ENCODE measurements around the gene CORO2B.

Gene CORO2B, protein sequence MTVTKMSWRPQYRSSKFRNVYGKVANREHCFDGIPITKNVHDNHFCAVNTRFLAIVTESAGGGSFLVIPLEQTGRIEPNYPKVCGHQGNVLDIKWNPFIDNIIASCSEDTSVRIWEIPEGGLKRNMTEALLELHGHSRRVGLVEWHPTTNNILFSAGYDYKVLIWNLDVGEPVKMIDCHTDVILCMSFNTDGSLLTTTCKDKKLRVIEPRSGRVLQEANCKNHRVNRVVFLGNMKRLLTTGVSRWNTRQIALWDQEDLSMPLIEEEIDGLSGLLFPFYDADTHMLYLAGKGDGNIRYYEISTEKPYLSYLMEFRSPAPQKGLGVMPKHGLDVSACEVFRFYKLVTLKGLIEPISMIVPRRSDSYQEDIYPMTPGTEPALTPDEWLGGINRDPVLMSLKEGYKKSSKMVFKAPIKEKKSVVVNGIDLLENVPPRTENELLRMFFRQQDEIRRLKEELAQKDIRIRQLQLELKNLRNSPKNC

DNA sequence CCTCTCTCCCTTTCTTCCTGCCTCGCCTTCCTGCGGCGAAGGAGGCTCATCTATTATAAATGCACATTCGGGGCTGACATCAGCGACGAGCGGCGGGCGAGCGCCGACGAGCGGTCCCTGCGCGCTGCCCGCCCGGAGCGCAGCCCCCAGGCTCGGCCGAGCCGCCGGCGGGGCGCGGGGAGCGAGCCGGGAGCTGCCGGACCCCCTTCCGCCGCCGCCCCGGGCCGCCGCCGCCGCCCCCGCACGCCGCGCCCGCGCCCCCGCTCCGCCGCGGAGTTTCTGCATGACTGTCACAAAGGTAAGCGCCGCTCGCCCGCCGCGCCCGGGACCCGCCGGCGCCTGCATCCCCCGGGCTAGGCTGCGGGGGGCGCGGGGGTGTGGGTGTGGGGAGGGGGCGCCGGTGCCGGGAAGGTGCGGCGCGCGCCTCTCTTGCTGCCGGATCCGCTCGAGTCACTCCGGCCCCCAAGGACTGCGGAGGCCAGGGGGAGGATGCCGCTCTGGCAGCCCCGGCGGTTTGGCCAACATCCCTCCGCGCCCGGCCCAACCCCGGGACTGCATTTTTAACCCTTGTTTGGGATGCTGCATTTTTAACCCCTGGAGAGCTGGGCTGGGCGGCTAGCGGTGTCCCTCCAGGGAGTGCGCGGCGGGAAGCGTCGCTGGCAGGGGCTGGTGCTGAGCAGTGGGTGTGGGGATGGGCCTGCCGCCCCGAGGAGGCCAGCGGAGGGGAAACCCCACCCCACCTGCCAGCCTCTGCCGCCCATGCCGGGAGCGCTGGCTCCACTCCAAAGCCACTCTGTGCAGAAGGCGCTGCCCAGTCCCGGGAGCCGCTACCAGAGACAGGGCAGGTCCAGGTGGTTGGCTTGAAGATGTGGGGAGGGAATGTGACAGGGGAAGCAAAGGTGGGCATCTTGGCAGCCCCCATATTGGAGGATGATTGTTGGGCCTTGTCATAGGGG is at the start of gene CORO2B:
Gene CORO2B (plus strand): TSS at position 14 of the 956 bp plus-strand sequence. CDS start 270 bp downstream, at position 284.
- in situ Hi-C loops (cut with MboI; ENCODE audit: low sequenced_read_pairs, unreplicated experiment), result no loop called here
- no peak for DNase-seq (ENCODE audit: low spot score)
- TF ChIP-seq, protein P1, sequence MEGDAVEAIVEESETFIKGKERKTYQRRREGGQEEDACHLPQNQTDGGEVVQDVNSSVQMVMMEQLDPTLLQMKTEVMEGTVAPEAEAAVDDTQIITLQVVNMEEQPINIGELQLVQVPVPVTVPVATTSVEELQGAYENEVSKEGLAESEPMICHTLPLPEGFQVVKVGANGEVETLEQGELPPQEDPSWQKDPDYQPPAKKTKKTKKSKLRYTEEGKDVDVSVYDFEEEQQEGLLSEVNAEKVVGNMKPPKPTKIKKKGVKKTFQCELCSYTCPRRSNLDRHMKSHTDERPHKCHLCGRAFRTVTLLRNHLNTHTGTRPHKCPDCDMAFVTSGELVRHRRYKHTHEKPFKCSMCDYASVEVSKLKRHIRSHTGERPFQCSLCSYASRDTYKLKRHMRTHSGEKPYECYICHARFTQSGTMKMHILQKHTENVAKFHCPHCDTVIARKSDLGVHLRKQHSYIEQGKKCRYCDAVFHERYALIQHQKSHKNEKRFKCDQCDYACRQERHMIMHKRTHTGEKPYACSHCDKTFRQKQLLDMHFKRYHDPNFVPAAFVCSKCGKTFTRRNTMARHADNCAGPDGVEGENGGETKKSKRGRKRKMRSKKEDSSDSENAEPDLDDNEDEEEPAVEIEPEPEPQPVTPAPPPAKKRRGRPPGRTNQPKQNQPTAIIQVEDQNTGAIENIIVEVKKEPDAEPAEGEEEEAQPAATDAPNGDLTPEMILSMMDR (IDR thresholded peaks at IDR 0.05; ENCODE audit: borderline replicate concordance, control extremely low read depth, extremely low read depth, insufficient read depth, missing control alignments), result no peak

DNA sequence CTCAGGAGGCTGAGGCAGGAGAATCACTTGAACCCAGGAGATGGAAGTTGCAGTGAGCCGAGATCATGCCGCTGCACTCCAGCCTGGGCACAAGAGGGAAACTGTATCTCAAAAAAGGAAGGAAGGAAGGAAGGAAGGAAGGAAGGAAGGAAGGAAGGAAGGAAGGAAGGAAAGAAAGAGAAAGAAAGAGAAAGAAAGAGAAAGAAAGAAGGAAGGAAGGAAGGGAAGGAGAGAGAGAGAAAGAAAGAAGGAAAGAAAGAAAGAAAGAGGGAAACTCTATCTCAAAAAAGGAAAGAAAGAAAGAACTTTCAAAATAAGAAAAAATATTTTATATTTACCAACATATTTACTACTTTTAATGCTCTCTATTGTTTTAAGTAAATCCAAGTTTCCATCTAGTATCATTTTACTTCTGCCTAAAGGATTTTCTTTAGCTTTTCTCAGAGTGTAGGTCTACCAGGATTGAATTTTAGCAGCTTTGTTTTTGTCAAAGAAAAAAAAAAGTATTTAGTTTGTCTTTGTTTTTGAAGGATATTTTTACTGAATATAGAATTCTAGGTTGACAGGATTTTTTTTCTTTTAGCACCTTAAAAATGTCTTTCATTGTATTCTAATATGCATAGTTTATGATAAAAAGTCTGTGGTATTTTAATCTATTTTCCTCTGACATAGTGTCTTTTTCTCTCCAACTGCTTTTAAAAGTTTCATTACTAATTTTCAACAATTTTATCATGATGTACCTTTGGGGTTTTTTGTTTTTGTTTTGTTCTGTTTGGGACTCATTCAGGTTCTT is 47.2 kb upstream of the CORO2B start:
- TF ChIP-seq, protein P1 (IDR thresholded peaks at IDR 0.05; ENCODE audit: borderline replicate concordance, control extremely low read depth, extremely low read depth, insufficient read depth, missing control alignments), result no peak
- in situ Hi-C loops (cut with MboI; ENCODE audit: low sequenced_read_pairs, unreplicated experiment), result loop anchor here (25.0 kb wide), 1 partner anchor 219 kb away; no protein-coding TSS in a partner anchor
- DNase-seq (ENCODE audit: low spot score), result no peak

DNA sequence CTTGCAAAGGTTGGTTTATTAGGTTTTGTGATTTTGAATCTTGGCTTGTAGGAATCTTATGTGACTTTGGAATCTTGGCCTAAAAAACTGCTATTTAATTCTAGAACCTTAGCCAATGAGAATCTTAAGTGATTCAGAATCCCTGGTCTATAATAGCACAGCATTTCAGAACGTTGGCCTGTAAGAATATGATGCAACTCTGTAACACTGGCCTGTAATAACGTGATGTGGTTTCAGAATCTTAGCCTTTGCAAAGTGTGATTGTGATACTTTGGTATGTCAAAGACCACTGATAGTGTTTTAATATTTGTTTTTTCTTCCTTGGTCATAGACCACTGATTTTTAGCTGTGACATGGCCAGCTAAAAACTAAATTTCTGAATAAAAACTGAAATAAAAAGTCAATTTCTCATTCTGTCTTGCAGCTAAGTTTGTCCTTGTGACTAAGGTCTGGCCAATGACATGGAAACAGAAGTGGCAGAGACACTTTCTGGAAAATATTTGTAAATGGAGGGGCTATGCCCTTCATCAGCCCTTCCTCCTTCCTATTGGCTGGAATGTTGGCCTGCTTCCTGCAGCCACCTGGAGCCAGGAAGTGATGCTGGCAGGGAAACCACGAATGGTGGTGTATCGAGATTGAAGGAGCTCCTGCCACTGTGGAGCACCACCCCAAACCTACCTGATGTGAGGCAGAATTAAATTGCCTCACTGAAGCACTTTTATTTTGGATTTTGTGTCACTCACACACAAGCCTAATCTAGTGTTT is 42.3 kb upstream of the CORO2B start:
- in situ Hi-C loops (cut with MboI; ENCODE audit: low sequenced_read_pairs, unreplicated experiment), result loop anchor here (25.0 kb wide), 1 partner anchor 224 kb away; no protein-coding TSS in a partner anchor
- TF ChIP-seq, protein P1 (IDR thresholded peaks at IDR 0.05; ENCODE audit: borderline replicate concordance, control extremely low read depth, extremely low read depth, insufficient read depth, missing control alignments), result no peak
- no peak for DNase-seq (ENCODE audit: low spot score)

DNA sequence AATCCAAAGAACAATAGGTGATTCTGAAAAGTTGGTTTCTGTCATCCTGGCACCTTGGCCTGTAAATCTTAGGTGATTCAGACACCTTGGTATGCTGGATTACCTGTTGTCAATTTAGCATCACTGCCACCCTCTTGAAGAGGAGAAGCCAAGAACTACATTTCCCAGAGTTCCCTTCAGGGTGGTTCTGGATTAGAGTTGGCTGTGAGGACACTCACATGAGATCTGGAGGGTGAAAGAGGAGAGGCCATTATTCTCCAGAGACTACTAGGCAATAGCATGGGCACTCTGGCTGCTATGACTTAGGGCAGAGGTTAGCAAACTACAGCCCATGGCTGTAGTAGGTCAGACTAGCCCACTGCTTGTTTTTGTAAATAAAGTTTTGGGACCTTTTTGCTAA is 41.7 kb upstream of the CORO2B start:
- DNase-seq (ENCODE audit: low spot score), result no peak
- TF ChIP-seq, protein P1 (IDR thresholded peaks at IDR 0.05; ENCODE audit: borderline replicate concordance, control extremely low read depth, extremely low read depth, insufficient read depth, missing control alignments), result no peak
- in situ Hi-C loops (cut with MboI; ENCODE audit: low sequenced_read_pairs, unreplicated experiment), result loop anchor here (25.0 kb wide), 1 partner anchor 225 kb away; no protein-coding TSS in a partner anchor

DNA sequence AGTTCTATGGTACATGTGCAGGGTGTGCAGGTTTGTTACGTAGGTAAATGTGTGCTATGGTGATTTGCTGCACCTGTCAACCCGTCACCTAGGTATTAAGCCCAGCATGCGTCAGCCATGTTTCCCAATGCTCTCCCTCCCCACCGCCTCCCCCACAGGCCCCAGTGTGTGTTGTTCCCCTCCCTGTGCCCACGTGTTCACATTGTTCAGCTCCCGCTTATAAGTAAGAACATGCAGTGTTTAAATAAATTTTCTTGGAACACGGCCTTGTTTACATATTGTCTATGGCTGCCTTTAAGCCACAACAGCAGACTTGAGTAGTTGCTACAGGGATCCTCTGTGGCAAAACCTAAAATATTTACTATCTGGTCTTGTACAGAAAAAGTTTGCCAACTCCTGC is 41.3 kb upstream of the CORO2B start:
- in situ Hi-C loops (cut with MboI; ENCODE audit: low sequenced_read_pairs, unreplicated experiment), result loop anchor here (25.0 kb wide), 1 partner anchor 225 kb away; no protein-coding TSS in a partner anchor
- DNase-seq (ENCODE audit: low spot score), result no peak
- TF ChIP-seq, protein P1 (IDR thresholded peaks at IDR 0.05; ENCODE audit: borderline replicate concordance, control extremely low read depth, extremely low read depth, insufficient read depth, missing control alignments), result no peak
